Left lung (tissue), 10 donors: ENCODE data around the gene SAFB2. TPM values are rescaled to one million over a fixed set of nuclear protein-coding genes. Genes with fewer than 3 reads are reported as not detected.
A peak's percentile ranks its signal among the peaks of the same experiment; 100 is the strongest.

Experiments used
- ATAC-seq: fragments of 200-7000 bp; cut with Tn5 transposase; one replicate; pipeline ENCODE4 v1.9.1; 2020; ENCODE audit warnings: moderate library complexity
- DNase-seq, 4 donors: peaks; one replicate each; pipeline ENCODE4 v3.0.0-alpha.2; 2013 to 2020
- H3K27ac ChIP-seq, 2 donors: fragments of 200-600 bp; sonication (generic) in 1 of 2; one replicate each; pipeline versions ENCODE4 v1.5.0 to v1.8.0; 2020 to 2021
- H3K27me3 ChIP-seq, 2 donors: fragments of 200-600 bp; sonication (generic) in 1 of 2; one replicate each; pipeline versions ENCODE4 v1.5.0 to v1.8.0; 2020 to 2021
- H3K36me3 ChIP-seq, 2 donors: fragments of 200-600 bp; sonication (generic) in 1 of 2; one replicate each; pipeline versions ENCODE4 v1.5.0 to v1.8.0; 2020 to 2021
- H3K4me1 ChIP-seq, 2 donors: fragments of 200-600 bp; one replicate each; pipeline ENCODE4 v1.8.0; 2021
- H3K4me3 ChIP-seq, 2 donors: fragments of 200-600 bp; sonication (generic) in 1 of 2; one replicate each; pipeline versions ENCODE4 v1.5.0 to v1.8.0; 2020 to 2021; ENCODE audit warnings: mild to moderate bottlenecking in 1 of 2
- H3K9me3 ChIP-seq, 2 donors: fragments of 200-600 bp; sonication (generic) in 1 of 2; one replicate each; pipeline versions ENCODE4 v1.5.0 to v1.8.0; 2020 to 2021
- CTCF ChIP-seq, 2 donors: fragments of 200-600 bp; sonication (generic) in 1 of 2; IDR thresholded peaks; one replicate each; pipeline versions ENCODE4 v1.5.0 to v1.8.0; 2021; ENCODE audit warnings: antibody characterized with exemption in 2 of 2
- intact Hi-C, 2 donors: fragments of 100-400 bp; cut with DNase I; formaldehyde crosslinking; loops; one replicate each; pipeline versions ENCODE4 v1.11.2 to v1.14.2; 2022
- polyA plus RNA-seq, 6 donors: library from polyadenylated mRNA; unstranded; fragments of 120-200 nt; gene quantifications; one replicate each; pipeline ENCODE4 v1.2.1, GENCODE V29; 2013; ENCODE audit not compliant: insufficient read length in 6 of 6
- total RNA-seq, 2 donors: library from RNA; stranded (reverse); fragmentation: NEBNext Ultra II Directional; extraction: Animal tissue kit (Norgen Biotek cat#: 25700); gene quantifications; one replicate each; pipeline ENCODE4 v1.2.1, GENCODE V29; 2021
- donor health status: DM: no; HTN: yes; CAD: no.
- donor health status: DM: no; HTN: no; CAD: no.

The SAFB2 gene
- total and polyA plus RNA-seq, 8 donors = 62.0 to 110 (median 84.8) TPM

- intact Hi-C loops = loop anchor here in 1 of 2 donors (10.0 kb wide), 1 partner anchor 543 kb away; no protein-coding TSS in a partner anchor
- no peak for DNase-seq
- TF ChIP-seq CTCF (IDR thresholded peaks at IDR 0.05) = no peak
Measured at GRCh38 chr19:5587661-5588060, 34.9 kb downstream of the SAFB2 start.

GRCh38 chr19:5587071-5587455, 35.5 kb downstream of the SAFB2 start:
- no peak for ATAC-seq
- peaks cover 0 to 83% of the 10 kb centered on the region in 2 donors for H3K36me3 ChIP-seq

More at GRCh38 chr19:5587661-5588060, 34.9 kb downstream of the SAFB2 start:
- no peak overlapping the region for H3K4me3 ChIP-seq
- H3K27ac ChIP-seq = no peak overlapping the region
- ATAC-seq = no peak
- H3K4me1 ChIP-seq = no peaks in the 10 kb centered on the region
- no peaks in the 10 kb centered on the region for H3K27me3 ChIP-seq
- H3K9me3 ChIP-seq = no peaks in the 10 kb centered on the region
- peaks cover 0 to 83% of the 10 kb centered on the region in 2 donors for H3K36me3 ChIP-seq

GRCh38 chr19:5586300-5587070, 36.1 kb downstream of the SAFB2 start:
- no peak overlapping the region for H3K27ac ChIP-seq
- intact Hi-C loops = loop anchor here in 1 of 2 donors (10.0 kb wide), 1 partner anchor 542 kb away; no protein-coding TSS in a partner anchor

More at GRCh38 chr19:5587071-5587455, 35.5 kb downstream of the SAFB2 start:
- no peak for TF ChIP-seq CTCF (IDR thresholded peaks at IDR 0.05)
- intact Hi-C loops = loop anchor here in 1 of 2 donors (10.0 kb wide), 1 partner anchor 542 kb away; no protein-coding TSS in a partner anchor
- no peak overlapping the region for H3K4me3 ChIP-seq
- no peaks in the 10 kb centered on the region for H3K27me3 ChIP-seq
- H3K9me3 ChIP-seq = no peaks in the 10 kb centered on the region
- H3K27ac ChIP-seq = no peak overlapping the region
- no peaks in the 10 kb centered on the region for H3K4me1 ChIP-seq
- DNase-seq = no peak

GRCh38 chr19:5585461-5586299, 36.9 kb downstream of the SAFB2 start:
- ATAC-seq = peak; percentile 13
- H3K36me3 ChIP-seq = peaks cover 0 to 76% of the 10 kb centered on the region in 2 donors
- TF ChIP-seq CTCF (IDR thresholded peaks at IDR 0.05) = no peak
- DNase-seq = peak in 1 of 4 donors; percentile 39
- intact Hi-C loops = loop anchor here in 1 of 2 donors (10.0 kb wide), 1 partner anchor 541 kb away; no protein-coding TSS in a partner anchor
- H3K27me3 ChIP-seq = no peaks in the 10 kb centered on the region
- no peak overlapping the region for H3K27ac ChIP-seq
- no peaks in the 10 kb centered on the region for H3K9me3 ChIP-seq
- no peak overlapping the region for H3K4me3 ChIP-seq
- H3K4me1 ChIP-seq = no peaks in the 10 kb centered on the region

More at GRCh38 chr19:5586300-5587070, 36.1 kb downstream of the SAFB2 start:
- no peak for DNase-seq
- Histone ChIP-seq H3K9me3 (no peaks in the 10 kb centered on the region), H3K4me3 (no peak overlapping the region), H3K4me1 (no peaks in the 10 kb centered on the region), H3K27me3 (no peaks in the 10 kb centered on the region), H3K36me3 (peaks cover 0 to 83% of the 10 kb centered on the region in 2 donors)
- no peak for ATAC-seq
- TF ChIP-seq CTCF (IDR thresholded peaks at IDR 0.05) = no peak
